Iris pigment epithelial cell (primary cell): ENCODE results near the gene KLK7.
A peak's percentile ranks its signal among the peaks of the same experiment; 100 is the strongest.
"Not testable (repeated sequence)": the region's sequence is repeated elsewhere in the genome, so short reads cannot be mapped to it uniquely, and the experiment has no call there.

Source experiments
- DNase-seq: peaks from one replicate; pipeline ENCODE4 v3.0.0-alpha.2; 2011; ENCODE audit warnings: low read depth

Gene KLK7

GRCh38 chr19:50975766-50976165 lies 8.0 kb downstream of the KLK7 start:
- DNase-seq: no peak

GRCh38 chr19:50974702-50975556 lies 8.8 kb downstream of the KLK7 start:
- DNase-seq: no peak

GRCh38 chr19:50972795-50973376 lies 10.8 kb downstream of the KLK7 start:
- DNase-seq: no peak

- not testable (repeated sequence) for DNase-seq
These were observed 13.9 kb downstream of the KLK7 start for GRCh38 chr19:50969810-50970209.

DNA sequence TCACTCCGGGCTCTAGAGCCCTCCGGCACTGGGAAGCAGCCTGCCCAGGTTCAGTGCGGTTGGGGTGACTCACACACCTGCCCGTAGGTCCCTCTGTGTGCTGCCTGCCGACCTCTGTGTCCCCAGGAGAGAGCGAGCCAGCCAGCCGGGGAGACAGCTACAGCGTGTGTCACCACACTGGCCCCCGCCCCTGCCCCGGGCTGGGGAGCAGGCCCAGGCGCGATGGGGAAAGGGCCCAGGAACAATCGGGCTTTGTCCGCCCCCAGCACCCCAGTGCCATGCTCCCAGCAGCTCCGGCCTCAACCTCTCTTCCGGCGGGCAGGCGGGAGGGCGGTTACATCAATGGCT lies 14.3 kb downstream of the KLK7 start, which contains the start of gene KLK6:
Gene KLK6 (minus strand): TSS at position 179 of the 348 bp plus-strand sequence. CDS start 1,487 bp downstream, outside the sequence.
- DNase-seq: no peak

DNA sequence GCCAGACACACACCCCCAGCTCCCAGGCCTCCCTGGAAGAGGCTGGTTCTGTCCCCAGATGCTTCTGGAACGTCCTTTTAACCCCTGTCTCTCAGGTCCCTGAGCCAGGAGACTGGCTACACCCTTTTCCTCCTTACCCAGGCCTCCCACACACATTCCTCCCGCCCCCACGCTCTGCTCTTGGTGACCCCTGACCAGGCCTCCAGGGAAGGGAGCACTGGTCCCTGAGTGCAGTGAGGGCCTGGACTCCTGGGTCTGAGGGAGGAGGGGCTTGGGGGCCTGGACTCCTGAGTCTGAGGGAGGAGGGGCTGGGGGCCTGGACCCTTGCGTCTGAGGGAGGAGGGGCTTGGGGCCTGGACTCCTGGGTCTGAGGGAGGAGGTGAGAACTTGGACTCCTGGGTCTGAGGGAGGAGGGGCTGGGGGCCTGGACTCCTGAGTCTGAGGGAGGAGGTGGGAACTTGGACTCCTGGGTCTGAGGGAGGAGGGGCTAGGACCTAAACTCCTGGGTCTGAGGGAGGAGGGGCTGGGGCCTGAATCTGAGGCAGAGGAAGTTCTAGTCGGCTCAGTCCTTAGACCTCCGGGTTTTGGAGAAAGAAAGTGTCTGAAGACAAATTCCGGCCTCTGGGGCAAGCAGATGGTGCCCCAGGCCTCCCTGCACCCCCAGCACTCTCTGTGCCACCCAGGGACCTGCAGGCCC lies 14.9 kb downstream of the KLK7 start:
- no peak for DNase-seq

- DNase-seq: no peak
These were observed 15.6 kb downstream of the KLK7 start for GRCh38 chr19:50967929-50968715.

DNA sequence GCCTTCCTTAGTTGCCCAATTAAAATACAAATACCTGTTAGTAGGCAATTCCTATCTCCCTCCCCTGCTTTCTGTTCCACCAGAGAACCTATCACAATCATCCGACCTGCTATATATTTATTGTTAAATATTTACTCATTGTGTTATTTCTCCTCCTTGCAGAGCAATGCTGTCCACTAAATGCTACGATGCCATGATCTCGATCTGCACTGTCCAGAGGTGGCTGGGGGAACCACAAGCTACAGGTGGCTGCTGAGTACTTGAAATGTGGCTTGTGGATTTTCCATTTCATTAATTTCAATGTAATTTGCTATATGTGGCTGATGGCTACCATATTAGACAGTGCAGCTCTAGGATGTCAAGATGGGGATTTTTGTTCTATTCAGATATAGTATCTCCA lies 19.5 kb downstream of the KLK7 start:
- no peak for DNase-seq

- DNase-seq: no peak
These were observed 20.3 kb downstream of the KLK7 start for GRCh38 chr19:50963381-50963780.

- no peak for DNase-seq
These were observed 21.5 kb downstream of the KLK7 start for GRCh38 chr19:50962245-50962644.

DNA sequence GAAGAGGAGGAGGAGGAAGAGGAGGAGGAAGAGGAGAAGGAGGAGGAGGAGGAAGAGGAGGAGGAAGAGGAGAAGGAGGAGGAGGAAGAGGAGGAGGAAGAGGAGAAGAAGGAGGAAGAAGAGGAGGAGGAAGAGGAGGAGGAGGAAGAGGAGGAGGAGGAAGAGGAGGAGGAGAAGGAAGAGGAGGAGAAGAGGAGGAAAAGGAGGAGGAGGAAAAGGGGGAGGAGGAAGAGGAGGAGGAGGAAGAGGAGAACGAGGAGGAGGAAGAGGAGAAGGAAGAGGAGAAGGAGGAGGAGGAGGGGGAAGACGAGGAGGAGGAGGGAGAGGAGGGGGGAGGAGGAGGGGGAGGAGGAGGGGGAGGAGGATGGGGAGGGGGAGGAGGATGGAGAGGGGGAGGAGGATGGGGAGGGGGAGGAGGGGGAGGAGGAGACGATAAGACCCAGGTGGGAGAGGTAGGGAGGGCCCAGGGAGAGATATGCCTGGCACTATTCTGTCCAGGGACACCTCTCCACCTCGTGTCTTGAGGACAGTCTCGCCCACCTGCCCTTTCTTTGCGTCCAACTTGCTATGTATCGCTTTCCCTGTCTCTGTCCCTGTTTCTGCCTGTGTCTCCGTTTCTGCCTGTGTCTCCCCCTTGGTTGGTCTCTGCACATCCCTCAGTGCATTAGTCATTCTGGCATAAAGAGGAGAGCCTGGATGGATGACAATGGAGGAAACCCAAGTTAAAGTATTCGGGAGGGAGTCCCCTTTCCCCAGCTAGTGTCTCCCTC lies 23.8 kb downstream of the KLK7 start:
- no peak for DNase-seq

GRCh38 chr19:50957587-50957986 lies 26.1 kb downstream of the KLK7 start:
- no peak for DNase-seq

DNA sequence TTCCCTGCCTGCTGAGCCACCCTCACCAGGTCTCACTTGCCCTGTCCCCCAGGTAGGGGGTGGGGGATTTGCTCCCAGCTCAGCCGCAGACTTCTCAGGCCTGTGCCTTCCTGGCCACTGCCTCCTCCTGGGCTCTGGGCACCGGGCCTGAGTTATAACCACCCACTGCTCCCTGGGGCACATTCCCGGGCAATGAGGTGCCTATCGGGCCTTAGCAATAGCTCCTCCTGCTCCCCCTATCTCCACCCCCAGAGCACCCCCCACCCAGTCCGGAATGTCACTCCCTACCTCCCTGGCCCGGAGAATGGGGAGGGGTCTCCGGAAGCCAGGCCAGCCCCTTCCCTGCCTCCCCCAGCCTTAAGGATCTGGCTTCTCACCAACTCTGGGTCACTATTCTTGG lies 30.8 kb downstream of the KLK7 start, which contains the start of gene KLK5:
Gene KLK5 (minus strand): TSS at position 129 of the 400 bp plus-strand sequence. CDS start 381 bp downstream, outside the sequence.
- no peak for DNase-seq

DNA sequence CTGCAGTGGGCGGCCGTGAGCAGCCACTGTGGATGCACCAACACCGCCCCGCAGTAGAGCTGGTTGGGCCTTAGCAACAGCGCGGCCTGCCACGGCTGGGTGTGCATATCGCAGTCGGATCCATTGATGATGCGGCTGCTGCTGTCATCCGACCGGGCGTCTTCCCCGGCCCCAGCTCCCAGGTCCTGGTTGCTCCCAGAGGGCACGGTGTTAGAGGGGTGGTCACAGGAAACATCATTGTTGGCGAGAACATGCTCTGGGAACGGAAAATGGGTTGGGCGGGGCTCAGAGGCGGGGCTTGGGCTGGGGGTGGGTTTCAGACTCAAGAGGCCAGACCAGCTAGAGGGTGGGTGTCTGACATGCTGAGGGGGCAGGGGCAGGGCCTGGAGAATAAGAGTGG lies 33.9 kb downstream of the KLK7 start:
- no peak for DNase-seq

GRCh38 chr19:50947123-50947522 lies 36.6 kb downstream of the KLK7 start:
- DNase-seq: no peak

- DNase-seq: no peak
These were observed 38.9 kb downstream of the KLK7 start for GRCh38 chr19:50944795-50945194.

GRCh38 chr19:50943074-50943828 lies 40.5 kb downstream of the KLK7 start:
- no peak for DNase-seq

DNA sequence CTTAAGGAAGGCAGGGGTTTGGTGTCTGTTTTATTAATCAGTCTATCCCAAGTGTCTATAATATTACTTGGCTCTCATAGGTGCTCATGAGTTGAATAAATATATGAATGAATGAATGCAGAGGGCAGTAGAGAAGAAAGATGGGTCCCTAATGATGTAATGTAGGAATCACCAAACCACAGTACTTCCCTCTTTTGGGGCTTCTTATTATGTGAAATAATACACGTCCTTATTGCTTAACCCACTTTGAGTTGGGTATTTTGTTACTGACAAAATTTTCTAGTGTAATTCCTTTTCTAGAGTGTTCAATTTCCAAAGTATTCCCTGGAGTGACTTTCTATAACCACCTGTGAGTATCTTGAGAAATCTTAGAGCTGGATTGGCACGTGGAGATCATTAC lies 44.1 kb downstream of the KLK7 start:
- no peak for DNase-seq

DNA sequence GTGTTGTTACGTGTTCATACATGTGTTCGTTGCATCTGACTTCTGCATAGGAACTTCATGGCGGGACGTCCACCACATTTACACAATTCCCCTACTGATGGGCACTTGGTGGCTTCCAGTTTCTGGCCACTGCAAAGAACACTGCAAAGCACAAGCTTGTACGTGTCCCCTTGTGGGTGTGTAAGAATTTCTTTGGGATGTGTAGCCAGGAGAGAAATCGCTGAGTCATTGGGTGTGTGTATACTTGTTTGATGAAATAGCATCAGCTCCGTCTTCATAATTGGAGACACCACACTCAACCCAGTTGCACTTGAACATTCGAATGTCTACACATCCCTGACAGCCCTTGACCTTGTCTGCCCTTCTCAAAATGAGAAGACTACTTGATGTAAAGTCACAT lies 50.1 kb downstream of the KLK7 start:
- peak; percentile 50 for DNase-seq

DNA sequence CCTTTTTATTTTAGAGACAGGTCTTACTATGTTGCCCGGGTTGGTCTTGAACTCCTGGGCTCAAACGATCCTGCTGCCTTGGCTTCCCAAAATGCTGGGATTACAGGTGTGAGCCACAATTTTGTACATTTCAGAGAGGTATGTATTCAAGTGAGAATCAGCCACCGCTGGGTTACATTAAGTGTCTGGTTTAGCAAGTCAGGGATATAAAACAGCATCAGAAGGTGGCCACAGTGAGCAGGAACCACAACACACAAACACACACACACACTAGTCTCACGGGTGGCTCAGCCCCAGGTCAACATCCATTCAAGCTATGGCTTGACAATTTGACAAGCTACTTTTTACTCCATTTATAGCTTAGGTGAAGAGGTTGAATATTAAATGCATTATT lies 51.0 kb downstream of the KLK7 start:
- no peak for DNase-seq
